Right lobe of liver (tissue), 4 donors: ENCODE measurements around the gene FOXP1.

Experiments
- CTCF ChIP-seq, 4 donors: fragments of 200-600 bp in 3 of 4; fragments of 450-650 bp in 1 of 4; IDR thresholded peaks; one replicate each; pipeline versions ENCODE4 v1.5.1 to v1.8.0; 2016 to 2022; ENCODE audit warnings: antibody characterized with exemption in 4 of 4, mild to moderate bottlenecking in 2 of 4
- POLR2A ChIP-seq: fragments of 450-650 bp; IDR thresholded peaks from one replicate; pipeline ENCODE4 v1.6.1; 2017; ENCODE audit warnings: antibody characterized with exemption, mild to moderate bottlenecking
- donor health status: DM: no; HTN: no; CAD: no.
- donor health status: DM: no; HTN: no; CAD: no.
- donor health status: DM: no; HTN: yes; CAD: no.

GRCh38 chr3:71080517-71081083 lies 502.9 kb downstream of the FOXP1 start:
- TF ChIP-seq POLR2A, result no peak
- no peak for TF ChIP-seq CTCF (IDR thresholded peaks at IDR 0.05)
